NCI-H187 (cell line): ENCODE data around the gene NKD2.
"Not testable (repeated sequence)": the region's sequence is repeated elsewhere in the genome, so short reads cannot be mapped to it uniquely, and the experiment has no call there.

ENCODE experiments used
- DNase-seq, 2 experiments: peaks; one replicate each; lab custom pipeline; 2025; lab: John Stamatoyannopoulos, UW

Gene NKD2

DNA sequence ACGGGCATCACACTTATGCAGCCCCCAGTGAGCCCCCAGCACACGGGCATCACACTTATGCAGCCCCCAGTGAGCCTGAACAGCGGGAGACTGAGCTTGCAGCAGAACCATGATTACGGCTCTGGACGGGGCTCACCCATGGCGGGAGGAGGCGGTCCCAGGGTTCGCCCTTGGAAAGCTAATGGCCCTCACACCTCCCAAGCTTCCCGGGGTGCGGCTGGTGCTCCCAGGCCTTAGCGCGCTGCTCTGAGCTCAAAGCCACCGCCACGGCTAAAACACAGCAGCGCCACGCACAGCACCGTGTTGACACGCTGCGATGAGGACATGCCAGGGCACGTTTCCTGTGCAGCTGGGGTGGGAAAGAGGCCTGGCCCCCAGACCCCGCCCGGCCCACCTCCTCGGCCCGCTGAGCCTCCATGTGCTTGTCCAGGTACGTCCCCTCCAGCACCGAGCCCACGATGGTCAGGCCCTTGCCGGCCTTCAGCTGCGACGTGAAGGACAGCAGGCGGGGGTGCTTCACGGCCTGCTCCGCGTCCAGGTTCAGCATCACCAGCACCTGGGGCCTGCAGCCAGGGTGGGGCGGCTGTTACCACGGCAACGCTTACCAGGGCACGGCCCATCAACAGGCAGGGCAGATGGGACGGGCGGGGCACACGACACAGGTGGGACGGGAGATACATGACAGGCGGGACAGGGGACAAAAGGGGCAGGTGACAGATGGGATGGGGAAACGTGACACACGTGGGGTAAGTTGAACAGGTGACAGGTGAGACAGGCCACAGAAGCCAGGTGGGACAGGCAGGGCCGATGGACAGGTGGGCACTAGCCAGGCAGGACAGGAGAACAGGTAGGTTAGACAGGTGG lies 64.9 kb downstream of the NKD2 start:
- DNase-seq: no peak

DNA sequence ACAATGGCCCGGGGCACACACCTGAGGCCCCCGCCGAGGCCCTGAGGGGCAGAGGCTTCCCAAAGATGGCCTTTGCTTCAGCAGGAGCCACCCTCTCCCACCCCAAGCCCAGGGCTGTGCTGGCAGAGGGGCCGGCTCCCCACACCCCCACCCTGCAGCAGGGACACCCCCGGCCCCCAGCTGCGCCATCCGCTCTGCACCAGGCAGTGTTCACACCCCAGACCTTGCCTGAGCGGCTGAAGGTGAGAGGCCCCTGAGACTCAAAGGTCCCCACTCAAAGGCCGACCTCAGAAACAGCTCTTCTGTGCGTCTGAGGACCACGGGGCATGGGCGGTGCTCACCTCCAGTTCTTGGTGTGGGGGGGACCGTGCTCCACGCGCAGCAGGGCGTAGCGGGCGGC lies 65.6 kb downstream of the NKD2 start:
- no peak for DNase-seq

DNA sequence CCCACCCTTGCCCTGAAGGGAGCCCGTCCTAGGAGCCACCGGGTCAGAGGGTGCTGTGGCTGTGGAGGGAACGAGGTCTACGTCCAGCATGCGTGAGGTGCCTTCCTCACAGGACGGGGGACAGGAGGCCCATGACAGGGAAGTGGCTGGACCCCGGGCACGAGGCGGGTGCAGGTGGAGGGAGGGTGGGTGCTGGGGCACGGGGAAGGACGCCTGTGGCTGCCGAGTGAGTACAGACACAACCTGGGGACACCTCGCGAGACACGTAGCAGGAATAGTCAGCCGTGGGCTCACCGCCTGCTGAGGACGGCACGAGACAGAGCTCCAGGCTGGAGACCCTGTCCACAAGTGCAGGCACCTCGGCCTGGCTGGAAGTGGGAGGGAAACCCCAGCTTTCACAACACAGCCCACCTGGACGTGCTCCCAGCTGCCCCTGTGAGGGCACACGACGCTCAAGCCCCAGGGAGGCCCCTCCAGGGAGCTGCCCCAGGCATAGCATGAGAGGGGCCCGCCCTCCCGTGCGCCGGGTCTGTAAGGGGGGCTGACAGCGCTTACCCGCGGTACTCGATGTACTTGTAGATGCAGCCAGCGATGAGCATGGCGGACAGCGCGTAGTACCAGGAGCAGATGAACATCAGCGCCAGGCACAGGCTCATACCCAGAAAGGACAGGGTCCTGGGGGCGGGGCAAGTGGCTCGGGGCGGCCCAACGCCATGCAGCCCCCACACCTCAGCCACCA lies 66.4 kb downstream of the NKD2 start:
- no peak for DNase-seq

DNA sequence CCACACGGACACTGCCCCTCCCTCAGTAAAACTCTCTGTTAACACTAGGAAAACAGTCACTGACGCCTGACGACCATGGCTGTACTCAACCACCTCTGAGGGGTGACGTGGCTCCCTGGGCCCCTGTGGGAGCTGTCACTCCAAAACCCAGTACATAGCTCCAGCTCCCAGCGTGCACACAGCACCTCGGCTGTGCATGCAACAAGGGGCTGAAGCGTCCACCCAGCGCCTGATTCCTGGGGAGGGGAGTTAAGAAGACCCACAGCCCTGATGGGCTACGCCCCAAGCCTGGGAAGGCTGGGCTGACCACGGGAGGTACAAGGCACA lies 66.9 kb downstream of the NKD2 start:
- DNase-seq: no peak

DNA sequence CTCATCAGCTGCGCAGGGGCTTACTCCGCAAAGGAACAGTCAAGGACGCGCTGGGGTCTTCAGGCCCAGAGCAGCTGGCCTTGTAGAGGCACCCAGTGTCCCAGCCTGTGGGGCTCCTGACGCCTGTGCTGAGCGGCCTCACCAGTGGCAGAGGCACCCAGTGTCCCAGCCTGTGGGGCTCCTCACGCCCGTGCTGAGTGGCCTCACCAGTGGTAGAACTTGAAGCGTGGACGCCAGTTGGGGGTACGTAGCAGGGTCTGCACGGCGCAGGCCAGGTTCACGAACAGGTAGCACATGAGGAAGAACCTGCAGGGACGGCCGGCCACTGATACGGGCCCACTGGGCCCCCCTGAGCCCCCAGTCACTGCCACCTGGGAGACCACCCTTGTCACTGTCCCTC lies 67.3 kb downstream of the NKD2 start:
- no peak for DNase-seq

DNA sequence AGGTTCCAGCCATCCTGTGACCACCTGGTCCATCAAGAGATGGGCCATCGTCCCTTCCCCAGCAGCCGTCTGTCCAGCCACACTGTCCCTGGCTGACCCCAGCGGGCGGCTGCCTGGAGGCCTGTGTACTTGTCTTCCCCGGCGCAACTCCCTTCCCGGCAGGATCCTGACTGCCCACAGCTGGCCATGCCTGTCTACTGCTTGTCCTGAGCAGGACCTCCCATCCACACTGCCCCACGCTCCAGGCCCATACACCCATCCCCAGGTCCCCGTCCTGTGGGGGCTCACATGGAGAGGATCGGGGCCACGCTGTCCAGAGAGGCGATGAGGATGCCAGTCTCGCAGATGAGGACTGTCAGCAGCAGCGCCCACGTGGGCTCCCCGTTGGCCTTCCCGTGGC lies 67.8 kb downstream of the NKD2 start:
- DNase-seq: no peak

DNA sequence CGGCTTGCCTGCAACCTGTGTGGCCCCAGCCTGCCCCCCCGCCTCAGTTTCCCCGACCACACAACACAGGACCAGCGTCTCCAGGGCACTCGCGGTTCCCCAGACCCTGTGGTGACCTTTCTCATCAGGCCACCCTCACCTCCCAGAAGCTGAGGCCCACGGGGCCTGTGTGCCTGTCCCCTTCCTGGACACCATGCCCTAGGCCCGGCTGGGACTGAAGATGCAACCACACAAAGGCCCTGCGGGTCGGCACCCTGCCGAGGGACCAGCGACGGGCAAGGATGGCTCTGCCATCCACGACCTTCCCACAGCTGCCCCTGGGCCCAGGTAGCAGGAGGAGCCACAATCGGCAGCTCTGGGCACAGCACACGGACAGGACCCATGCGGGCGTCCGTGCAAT lies 68.4 kb downstream of the NKD2 start:
- DNase-seq: no peak

DNA sequence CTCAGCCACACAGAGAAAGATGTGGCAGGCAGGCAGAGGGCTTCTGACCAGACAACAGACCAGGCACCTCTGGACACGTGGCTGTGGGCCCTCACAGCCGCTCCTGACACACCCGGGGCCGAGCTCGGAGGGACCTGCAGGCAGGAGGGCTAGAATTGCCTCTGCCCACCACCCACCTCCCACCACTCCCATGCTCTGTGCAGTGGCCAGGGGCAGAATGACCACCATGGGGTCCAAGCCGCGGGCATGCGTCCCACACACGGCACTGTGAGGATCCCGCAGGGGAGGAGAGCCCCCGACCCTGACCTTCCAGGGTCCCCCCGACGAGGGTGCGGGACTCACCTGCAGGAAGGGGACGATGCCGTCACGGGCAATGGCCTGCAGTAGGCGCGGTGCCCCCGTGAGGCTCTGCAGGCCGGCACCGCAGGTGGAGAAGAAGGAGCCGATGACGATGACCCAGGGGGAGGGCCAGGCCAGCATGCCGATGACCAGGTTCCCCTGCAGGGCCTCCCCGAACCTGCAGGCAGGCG lies 69.0 kb downstream of the NKD2 start:
- no peak for DNase-seq

DNA sequence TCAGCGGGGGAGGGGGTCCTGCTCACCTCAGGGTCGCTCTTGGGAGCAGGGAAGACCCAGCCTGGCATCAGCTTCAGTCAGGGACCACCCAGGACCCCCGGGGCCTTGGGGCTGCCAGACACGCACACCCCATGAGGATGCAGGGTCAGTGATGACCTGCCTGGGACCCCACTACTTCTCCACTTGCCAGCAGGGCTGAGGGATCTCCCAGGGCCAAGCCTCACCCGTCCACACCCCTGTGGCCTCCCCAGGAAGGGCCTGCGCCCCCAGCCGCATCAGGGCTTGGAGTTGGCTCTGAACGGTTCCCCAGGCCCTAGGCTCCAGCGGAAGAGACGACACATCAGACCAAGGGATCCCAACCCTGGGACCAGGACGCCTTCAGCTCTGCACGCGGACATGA lies 69.6 kb downstream of the NKD2 start:
- DNase-seq: no peak

DNA sequence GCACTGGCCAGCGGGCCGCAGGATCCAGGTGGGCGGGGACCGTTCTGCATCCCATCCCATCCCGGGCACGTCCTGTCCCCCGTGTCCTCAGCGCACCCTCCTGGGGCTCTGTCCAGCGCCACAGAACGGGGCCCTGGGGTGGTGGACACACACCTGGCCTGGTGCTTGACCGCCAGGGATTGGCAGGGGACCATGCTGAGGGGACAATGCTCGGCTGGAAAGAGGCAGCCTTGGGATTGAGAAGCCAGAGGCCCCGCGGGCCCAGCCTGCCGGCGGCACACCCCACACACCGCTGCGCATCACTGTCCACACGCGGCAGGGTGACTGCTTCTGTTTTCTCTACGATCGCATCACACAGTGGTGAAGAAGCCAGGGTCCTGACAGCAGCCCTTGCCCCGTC lies 70.2 kb downstream of the NKD2 start:
- DNase-seq: no peak

DNA sequence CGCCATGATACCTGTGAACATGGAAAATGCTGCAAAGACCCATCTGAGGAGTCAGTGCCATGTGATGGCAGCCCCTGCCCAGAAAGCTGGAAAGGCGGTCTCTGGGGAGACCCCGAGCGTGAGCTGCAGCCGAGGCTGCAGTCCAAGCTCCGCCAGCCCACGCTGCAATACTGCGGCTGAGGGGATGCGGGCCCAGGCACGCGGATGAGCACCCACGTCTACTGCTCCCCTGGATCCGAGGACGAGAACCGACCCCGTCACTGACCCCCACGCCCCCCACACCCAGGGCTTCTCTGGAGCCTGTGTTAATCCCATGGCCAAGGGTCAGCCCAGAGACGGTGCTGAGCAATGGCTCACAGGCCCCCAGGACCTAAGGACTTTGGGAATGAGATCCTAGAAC lies 70.9 kb downstream of the NKD2 start:
- DNase-seq: no peak

DNA sequence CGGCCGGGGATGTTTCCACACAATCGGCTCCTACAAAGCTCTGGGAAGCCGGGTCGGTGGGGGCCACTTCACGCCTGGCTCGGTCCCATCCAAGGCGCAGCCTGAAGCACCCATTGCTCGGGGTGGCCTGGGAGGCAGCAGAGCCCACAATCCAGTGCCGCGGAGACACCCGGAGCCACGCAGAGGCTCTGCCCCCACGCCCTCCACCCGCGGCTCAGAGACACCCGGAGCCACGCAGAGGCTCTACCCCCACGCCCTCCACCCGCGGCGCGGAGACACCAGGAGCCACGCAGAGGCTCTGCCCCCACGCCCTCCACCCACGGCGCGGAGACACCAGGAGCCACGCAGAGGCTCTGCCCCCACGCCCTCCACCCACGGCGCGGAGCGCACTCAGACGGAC lies 71.4 kb downstream of the NKD2 start:
- no peak for DNase-seq

DNA sequence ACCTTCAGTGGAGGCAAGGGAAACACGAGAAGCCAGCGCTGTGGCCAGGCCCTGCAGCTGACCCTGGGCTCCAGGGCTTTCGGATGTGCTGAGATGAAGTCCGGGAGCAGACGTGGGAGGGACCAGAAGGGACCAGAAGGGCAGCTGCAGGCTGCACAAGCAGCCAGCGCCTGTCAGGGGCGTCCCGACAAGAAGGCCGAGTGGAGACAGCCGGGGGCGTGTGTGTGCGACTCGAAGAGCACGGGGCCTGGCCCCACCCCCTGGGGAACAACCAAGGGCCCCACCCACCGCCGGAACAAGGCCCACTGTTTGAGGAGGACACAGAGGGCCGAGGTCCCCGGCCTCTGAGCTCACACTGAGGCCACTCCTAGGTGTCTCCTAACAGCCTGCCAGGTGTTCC lies 71.8 kb downstream of the NKD2 start:
- no peak for DNase-seq

DNA sequence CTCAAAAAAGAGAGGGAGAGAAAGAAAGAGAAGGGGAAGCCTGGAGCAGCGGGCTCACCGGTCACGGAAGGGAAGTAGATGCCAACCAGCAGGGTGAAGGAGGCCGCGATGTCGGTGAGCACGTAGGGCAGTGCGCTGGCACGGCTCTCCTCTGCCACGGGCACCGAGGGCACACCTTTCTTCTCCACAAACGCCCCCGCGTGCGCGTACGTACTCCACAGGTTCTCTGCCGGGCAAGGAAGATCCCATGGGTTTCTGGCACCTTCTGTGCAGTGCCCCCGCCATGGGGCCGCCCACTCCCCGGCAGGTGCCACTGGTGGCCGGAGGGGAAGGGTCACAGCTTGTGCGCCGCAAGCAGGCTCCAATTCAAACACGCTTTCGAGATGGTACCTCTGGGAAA lies 72.9 kb downstream of the NKD2 start:
- DNase-seq: no peak

DNA sequence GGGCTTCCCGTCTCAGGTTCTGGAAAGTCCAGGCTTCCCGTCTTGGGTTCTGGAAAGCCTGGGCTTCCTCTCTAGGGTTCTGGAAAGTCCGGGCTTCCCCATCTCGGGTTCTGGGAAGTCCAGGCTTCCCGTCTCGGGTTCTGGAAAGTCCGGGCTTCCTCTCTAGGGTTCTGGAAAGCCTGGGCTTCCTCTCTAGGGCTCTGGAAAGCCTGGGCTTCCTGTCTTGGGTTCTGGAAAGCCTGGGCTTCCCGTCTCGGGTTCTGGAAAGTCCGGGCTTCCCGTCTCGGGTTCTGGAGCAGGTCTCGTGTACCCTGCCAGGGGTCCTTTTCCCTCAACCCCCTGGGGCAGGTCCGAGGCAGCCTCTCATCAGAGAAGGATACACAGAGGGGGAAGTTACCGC lies 74.4 kb downstream of the NKD2 start:
- DNase-seq: not testable (repeated sequence)

DNA sequence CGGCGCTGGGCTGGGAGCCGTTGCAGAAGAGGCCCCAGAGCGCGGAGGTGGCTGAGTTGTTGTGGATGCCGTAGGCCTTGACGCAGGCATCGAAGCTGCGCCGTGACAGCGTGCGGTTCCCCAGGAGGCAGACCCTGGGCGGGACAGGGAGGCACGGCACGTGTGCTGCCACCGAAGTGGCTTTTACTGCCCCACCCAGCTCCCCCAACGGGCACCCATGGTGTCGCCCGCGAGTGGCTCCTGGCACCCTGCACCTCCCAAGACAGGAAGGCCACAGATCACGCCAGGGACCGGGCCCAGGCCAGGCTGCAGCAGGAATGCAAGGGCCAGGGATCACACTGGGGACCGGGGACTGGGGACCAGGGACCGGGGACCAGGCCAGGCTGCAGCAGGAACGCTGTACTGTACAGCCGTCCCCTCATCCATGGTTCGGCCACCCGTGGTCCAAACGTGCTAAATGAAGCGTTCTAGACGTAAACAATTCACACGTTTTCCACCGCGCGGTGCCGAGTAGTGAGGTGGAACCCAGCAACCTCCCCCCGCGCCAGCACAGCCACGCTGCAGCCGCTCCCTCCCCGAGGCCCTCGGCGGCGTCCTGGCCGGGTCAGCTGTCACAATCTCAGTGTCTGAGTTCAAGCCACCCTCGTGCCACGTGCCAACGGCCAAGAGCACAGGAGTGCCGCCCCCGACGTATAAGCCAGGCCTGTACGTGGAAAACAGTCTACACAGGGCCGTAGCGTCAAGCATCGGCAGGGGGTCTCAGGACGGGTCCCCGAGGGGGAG lies 75.4 kb downstream of the NKD2 start:
- no peak for DNase-seq

DNA sequence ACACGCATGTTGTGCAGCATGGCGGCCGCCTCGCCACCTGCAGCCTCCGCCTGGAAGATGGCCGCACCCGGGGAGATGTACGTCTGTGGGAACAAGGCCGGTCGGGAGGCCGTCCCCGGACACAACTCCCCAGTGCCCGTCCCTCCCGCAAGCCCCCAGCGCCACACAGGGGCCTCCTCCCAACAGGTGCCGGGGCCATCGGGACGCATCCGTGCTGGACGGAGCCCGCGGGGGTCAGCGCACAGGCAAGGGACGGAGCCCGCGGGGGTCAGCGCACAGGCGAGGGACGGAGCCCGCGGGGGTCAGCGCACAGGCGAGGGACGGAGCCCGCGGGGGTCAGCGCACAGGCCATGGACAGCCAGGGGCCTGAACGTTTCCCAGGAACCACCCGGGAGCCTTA lies 76.8 kb downstream of the NKD2 start:
- DNase-seq: no peak

DNA sequence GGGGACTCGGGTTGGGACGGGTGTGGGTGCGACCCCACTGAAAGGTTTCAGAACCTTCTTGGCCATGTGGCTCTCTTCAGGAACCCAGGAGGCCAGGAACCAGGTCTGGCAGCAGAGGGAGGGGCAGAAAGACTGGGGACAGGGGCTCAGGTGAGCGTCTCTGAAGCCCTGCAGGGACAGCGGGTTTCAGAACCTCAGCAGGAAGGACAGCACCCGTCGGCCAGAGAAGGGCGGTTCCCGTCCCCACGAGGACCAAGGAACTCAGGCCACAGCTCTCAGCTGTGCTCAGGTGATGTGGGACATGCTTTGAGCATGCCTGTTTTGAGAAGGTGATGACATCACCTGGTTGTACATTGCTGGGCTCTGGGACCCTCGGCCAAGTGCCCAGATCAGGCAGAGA lies 77.5 kb downstream of the NKD2 start:
- no peak for DNase-seq

DNA sequence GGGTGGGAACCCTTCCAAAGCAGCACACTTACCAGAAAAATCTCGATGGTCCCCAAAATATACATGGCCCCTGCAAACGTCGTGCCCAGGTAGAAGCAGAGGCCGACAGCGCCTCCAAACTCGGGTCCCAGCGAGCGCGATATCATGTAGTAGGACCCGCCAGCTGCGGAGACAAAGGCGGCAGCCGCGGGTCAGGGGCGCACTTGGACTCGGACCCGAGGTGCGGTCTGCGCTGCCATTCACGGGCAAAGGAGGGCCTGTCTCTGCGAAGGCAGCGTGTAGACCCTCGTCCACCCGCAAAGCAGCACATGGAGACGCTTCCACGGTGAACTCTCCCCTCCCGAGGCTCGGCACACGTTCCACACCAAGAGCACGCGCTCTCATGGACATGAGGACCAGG lies 78.3 kb downstream of the NKD2 start:
- no peak for DNase-seq

DNA sequence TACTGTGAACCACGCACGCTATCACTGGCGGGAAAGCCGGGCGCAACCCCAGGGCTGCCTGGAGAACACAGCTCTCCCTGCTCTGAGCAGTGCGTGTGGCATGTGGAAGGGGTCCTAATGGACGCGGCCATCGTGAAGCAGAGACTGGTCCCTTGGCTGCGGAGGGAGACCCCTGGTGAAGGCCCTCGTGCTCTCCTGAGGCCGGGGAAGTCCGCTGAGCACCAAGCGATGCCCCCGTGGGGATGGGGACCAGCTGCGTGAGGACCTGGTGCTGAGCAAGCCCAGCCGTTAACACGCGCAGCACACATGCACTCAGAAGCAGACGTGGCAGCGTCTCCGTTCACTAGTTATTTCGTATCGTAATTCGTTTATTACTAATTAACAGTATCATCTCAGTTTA lies 78.8 kb downstream of the NKD2 start:
- DNase-seq: no peak

DNA sequence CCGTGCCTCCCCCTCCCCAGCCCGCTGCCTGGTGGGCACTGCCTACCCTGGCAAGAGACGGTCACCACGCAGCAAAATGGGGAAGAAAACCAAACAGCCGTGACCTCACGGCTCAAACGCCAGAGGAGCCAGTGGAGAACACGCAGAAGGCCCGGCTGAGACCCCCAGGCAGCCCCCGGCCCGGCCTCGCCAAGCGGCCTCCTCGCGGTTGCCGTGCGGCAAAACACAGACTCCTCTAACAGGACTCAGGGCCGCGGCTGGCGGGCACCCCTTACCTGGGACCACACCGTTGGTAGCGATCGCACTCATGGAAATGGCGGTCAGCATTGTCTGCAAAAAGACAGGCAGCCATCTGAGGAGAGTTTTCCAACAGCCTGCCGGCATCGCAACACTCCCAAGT lies 79.4 kb downstream of the NKD2 start:
- no peak for DNase-seq
